WTC11 (cell line): ENCODE data around the gene ATF3. TPM values are rescaled to one million over a fixed set of nuclear protein-coding genes. Genes with fewer than 3 reads are reported as not detected.

Experiments used
- ATAC-seq: fragments of 200-7000 bp; cut with Tn5 transposase; 2 replicates; pipeline ENCODE4 v1.10.0; 2021; ENCODE audit warnings: mild to moderate bottlenecking, moderate library complexity
- CTCF ChIA-PET: fragments of 300-600 bp; sonication (Branson Sonifier 250); formaldehyde crosslinking; loops from one replicate; lab custom pipeline; 2021; ENCODE audit warnings: antibody characterized with exemption; lab: Charles Lee
- POLR2A ChIA-PET: fragments of 350-600 bp; sonication (Branson Sonifier 250); formaldehyde crosslinking; loops from one replicate; lab custom pipeline; 2021; ENCODE audit warnings: antibody characterized with exemption; lab: Charles Lee
- DNase-seq: peaks from one replicate; pipeline ENCODE4 v3.0.0; 2021; ENCODE audit warnings: low spot score
- H3K27ac Mint-ChIP-seq: 2 replicates; pipeline ENCODE4 v1.8.0; 2021; ENCODE audit warnings: mixed read lengths
- H3K27me3 Mint-ChIP-seq: 2 replicates; pipeline ENCODE4 v1.8.0; 2021; ENCODE audit warnings: low read depth, mild to moderate bottlenecking, moderate library complexity, mixed read lengths
- H3K36me3 Mint-ChIP-seq: 2 replicates; pipeline ENCODE4 v1.8.0; 2021; ENCODE audit warnings: mixed read lengths
- H3K4me1 Mint-ChIP-seq: 2 replicates; pipeline ENCODE4 v1.8.0; 2022; ENCODE audit warnings: mixed read lengths
- H3K4me3 Mint-ChIP-seq: 2 replicates; pipeline ENCODE4 v1.8.0; 2021; ENCODE audit warnings: mild to moderate bottlenecking, moderate library complexity, mixed read lengths
- H3K9me3 Mint-ChIP-seq: 2 replicates; pipeline ENCODE4 v1.8.0; 2021; ENCODE audit warnings: mixed read lengths
- ATF3 ChIP-seq: sonication (generic); formaldehyde crosslinking; conservative IDR thresholded peaks from 2 replicates; pipeline ENCODE4 v1.8.1; 2022; ENCODE audit warnings: mild to moderate bottlenecking, missing genetic modification reagents
- CBFB ChIP-seq: sonication (generic); formaldehyde crosslinking; IDR thresholded peaks from 2 replicates; pipeline ENCODE4 v1.8.1; 2022; ENCODE audit warnings: mild to moderate bottlenecking, low read depth, missing genetic modification reagents
- CREB1 ChIP-seq: sonication (generic); formaldehyde crosslinking; IDR thresholded peaks from 2 replicates; pipeline ENCODE4 v1.8.0; 2023; ENCODE audit warnings: mild to moderate bottlenecking, missing genetic modification reagents
- CTCF ChIP-seq: fragments of 200-600 bp; IDR thresholded peaks from 2 replicates; pipeline ENCODE4 v1.8.0; 2022; ENCODE audit warnings: antibody characterized with exemption
- ELF4 ChIP-seq: sonication (generic); formaldehyde crosslinking; IDR thresholded peaks from 2 replicates; pipeline ENCODE4 v1.8.1; 2022; ENCODE audit warnings: low read depth, mild to moderate bottlenecking, moderate library complexity, missing genetic modification reagents
- ERG ChIP-seq: fragments of 250-450 bp; sonication (Bioruptor Pico); IDR thresholded peaks from 2 replicates; pipeline ENCODE4 v1.8.0; 2021; ENCODE audit warnings: mild to moderate bottlenecking
- ETV6 ChIP-seq: sonication (generic); formaldehyde crosslinking; IDR thresholded peaks from 2 replicates; pipeline ENCODE4 v1.8.1; 2022; ENCODE audit warnings: mild to moderate bottlenecking, missing genetic modification reagents
- GRHL2 ChIP-seq: fragments of 250-450 bp; sonication (Bioruptor Pico); IDR thresholded peaks from 2 replicates; pipeline ENCODE4 v1.8.0; 2022; ENCODE audit warnings: mild to moderate bottlenecking, moderate library complexity; ENCODE audit not compliant: insufficient replicate concordance, severe bottlenecking
- GTF2I ChIP-seq: fragments of 250-450 bp; sonication (Bioruptor Pico); conservative IDR thresholded peaks from 2 replicates; pipeline ENCODE4 v1.4.0; 2021; ENCODE audit warnings: mild to moderate bottlenecking
- HMGA2 ChIP-seq: fragments of 250-450 bp; sonication (Bioruptor Pico); IDR thresholded peaks from 2 replicates; pipeline ENCODE4 v1.4.0; 2021; ENCODE audit warnings: mild to moderate bottlenecking, moderate library complexity
- HMGXB4 ChIP-seq: sonication (generic); formaldehyde crosslinking; IDR thresholded peaks from 2 replicates; pipeline ENCODE4 v1.8.1; 2023; ENCODE audit warnings: mild to moderate bottlenecking, moderate library complexity, missing genetic modification reagents
- MLX ChIP-seq: sonication (generic); formaldehyde crosslinking; IDR thresholded peaks from 2 replicates; pipeline ENCODE4 v1.8.1; 2023; ENCODE audit warnings: mild to moderate bottlenecking, missing genetic modification reagents, moderate library complexity
- NFE2L1 ChIP-seq: sonication (generic); formaldehyde crosslinking; IDR thresholded peaks from 2 replicates; pipeline ENCODE4 v1.8.1; 2023; ENCODE audit warnings: missing genetic modification reagents
- RELA ChIP-seq: sonication (generic); formaldehyde crosslinking; IDR thresholded peaks from 2 replicates; pipeline ENCODE4 v1.8.1; 2022; ENCODE audit warnings: missing genetic modification reagents, mild to moderate bottlenecking, borderline replicate concordance
- RORB ChIP-seq: fragments of 250-450 bp; sonication (Bioruptor Pico); IDR thresholded peaks from 2 replicates; pipeline ENCODE4 v1.9.0; 2021; ENCODE audit warnings: mild to moderate bottlenecking
- TEAD4 ChIP-seq: sonication (generic); formaldehyde crosslinking; IDR thresholded peaks from 2 replicates; pipeline ENCODE4 v1.8.0; 2022; ENCODE audit warnings: mild to moderate bottlenecking, missing genetic modification reagents
- ZNF138 ChIP-seq: sonication (generic); formaldehyde crosslinking; conservative IDR thresholded peaks from 2 replicates; pipeline ENCODE4 v1.8.1; 2022; ENCODE audit warnings: mild to moderate bottlenecking, moderate library complexity, missing genetic modification reagents
- total RNA-seq: library from RNA; stranded (reverse); gene quantifications from 3 replicates; pipeline ENCODE4 v1.2.3, GENCODE V29; 2021

Gene ATF3
- total RNA-seq, 1 experiment from 2014 or later = 19.4 TPM

GRCh38 chr1:212651977-212652376 is 43.4 kb downstream of the ATF3 start:
- ChIA-PET CTCF (interaction anchor here (0.9 to 1.9 kb wide), 3 partner anchors 13 to 196 kb away, joined by 3 to 10 read pairs (median 8); no protein-coding TSS in a partner anchor), POLR2A (no interaction called here)
- H3K36me3 Mint-ChIP-seq = no peaks in the 10 kb centered on the region
- no peak overlapping the region for H3K4me3 Mint-ChIP-seq
- ATAC-seq = no peak
- H3K9me3 Mint-ChIP-seq = no peaks in the 10 kb centered on the region
- TF ChIP-seq ELF4 (CRISPR knock-in tag) (no peak), MLX (no peak), CTCF (no peak), CREB1 (CRISPR knock-in tag) (no peak), CBFB (CRISPR knock-in tag) (no peak), ETV6 (CRISPR knock-in tag) (no peak), GRHL2 (CRISPR knock-in tag) (no peak)
- no peak for DNase-seq
- 0 out of 2 replicates have a peak, but pooled peaks cover 4% of the 10 kb centered on the region for H3K4me1 Mint-ChIP-seq
- H3K27me3 Mint-ChIP-seq = peaks cover 3% of the 10 kb centered on the region; the same call in 1 of the 2 replicates
- H3K27ac Mint-ChIP-seq = no peak overlapping the region

- H3K4me3 Mint-ChIP-seq = no peak overlapping the region
- no peak for TF ChIP-seq TEAD4 (CRISPR knock-in tag)
- no peak for TF ChIP-seq ERG
- no peak for TF ChIP-seq NFE2L1 (CRISPR knock-in tag)
- TF ChIP-seq HMGA2 (CRISPR knock-in tag) = no peak
- no peak for TF ChIP-seq RORB
- TF ChIP-seq GTF2I (CRISPR knock-in tag) = no peak
- TF ChIP-seq ATF3 (CRISPR knock-in tag) = no peak
- TF ChIP-seq ZNF138 (CRISPR knock-in tag) = no peak
- no peak for TF ChIP-seq HMGXB4 (CRISPR knock-in tag)
- no peak for TF ChIP-seq RELA (CRISPR knock-in tag)
- H3K36me3 Mint-ChIP-seq = no peaks in the 10 kb centered on the region
- ATAC-seq (no peak), DNase-seq (no peak)
- POLR2A ChIA-PET = no interaction called here
- peaks cover 3% of the 10 kb centered on the region; the same call in 1 of the 2 replicates for H3K27me3 Mint-ChIP-seq
- H3K27ac Mint-ChIP-seq = no peak overlapping the region
- peaks cover 6% of the 10 kb centered on the region; the same call in 1 of the 2 replicates for H3K9me3 Mint-ChIP-seq
- CTCF ChIA-PET = interaction anchor here (1.7 kb wide), 1 partner anchor 13 kb away, joined by 8 read pairs; no protein-coding TSS in a partner anchor
- H3K4me1 Mint-ChIP-seq = peaks cover 6% of the 10 kb centered on the region
These were observed 44.0 kb downstream of the ATF3 start for GRCh38 chr1:212652609-212653008.
